Lung (tissue), 12 donors: ENCODE results near the gene MRPL19. TPM values are rescaled to one million over a fixed set of nuclear protein-coding genes. Genes with fewer than 3 reads are reported as not detected.

Experiments
- ATAC-seq: fragments of 200-7000 bp; cut with Tn5 transposase; one replicate; pipeline ENCODE4 v1.9.1; 2020; ENCODE audit warnings: moderate number of reproducible peaks; ENCODE audit not compliant: insufficient read depth, low FRiP score
- DNase-seq, 3 donors: peaks; one replicate each; pipeline ENCODE4 v3.0.0-alpha.2; 2013 to 2017
- H3K27ac ChIP-seq, 2 donors: one replicate each; pipeline ENCODE4 v1.5.1; 2013; ENCODE audit warnings: mild to moderate bottlenecking in 2 of 2, moderate library complexity in 2 of 2, control low read depth in 1 of 2, inconsistent platforms in 1 of 2, low read depth in 1 of 2, low read length in 1 of 2
- H3K27me3 ChIP-seq, 3 donors: one replicate each; pipeline ENCODE4 v1.5.1; 2013; ENCODE audit warnings: low read length in 2 of 3; ENCODE audit not compliant: control insufficient read depth in 3 of 3, insufficient read depth in 3 of 3
- H3K36me3 ChIP-seq, 4 donors: one replicate each; pipeline ENCODE4 v1.5.1; 2013; ENCODE audit warnings: low read length in 4 of 4, mild to moderate bottlenecking in 1 of 4, moderate library complexity in 1 of 4; ENCODE audit not compliant: control insufficient read depth in 4 of 4, insufficient read depth in 4 of 4
- H3K4me1 ChIP-seq, 5 donors: one replicate each; pipeline ENCODE4 v1.5.1; 2013; ENCODE audit warnings: low read length in 5 of 5, mild to moderate bottlenecking in 2 of 5, moderate library complexity in 1 of 5; ENCODE audit not compliant: control insufficient read depth in 5 of 5, insufficient read depth in 5 of 5
- H3K4me3 ChIP-seq: one replicate; pipeline ENCODE4 v1.5.1; 2013; ENCODE audit warnings: mild to moderate bottlenecking, control low read depth, moderate library complexity
- H3K9ac ChIP-seq, 2 donors: one replicate each; pipeline ENCODE4 v1.5.1; 2013; ENCODE audit warnings: low read length in 2 of 2, control low read depth in 1 of 2; ENCODE audit not compliant: insufficient read depth in 1 of 2
- H3K9me3 ChIP-seq, 4 donors: one replicate each; pipeline ENCODE4 v1.5.1; 2013; ENCODE audit warnings: low read length in 3 of 4, mild to moderate bottlenecking in 1 of 4, moderate library complexity in 1 of 4; ENCODE audit not compliant: control insufficient read depth in 4 of 4, insufficient read depth in 3 of 4
- WGBS, 2 donors: extraction: QIAGEN DNeasy Blood & Tissue Kit; methylation state at CpG; one replicate each; pipeline ENCODE4 v1.1.7; 2013; 5-methylcytosine and 5-hydroxymethylcytosine counted together
- polyA plus RNA-seq, 2 donors: library from polyadenylated mRNA; stranded (reverse); fragments of 200-250 nt; gene quantifications; one replicate each; pipeline ENCODE4 v1.2.1, GENCODE V29; 2013
- total RNA-seq, 2 donors: library from RNA; depleted of rRNA in 1 of 2; stranded (reverse); fragments of >200 nt in 1 of 2; gene quantifications; one replicate each; pipeline ENCODE4 v1.2.1, GENCODE V29; 2014 to 2021
- TF ChIP-seq, protein P1 (sequence below): IDR thresholded peaks from 2 replicates; pipeline ENCODE4 v1.5.1; 2012; ENCODE audit warnings: mild to moderate bottlenecking; ENCODE audit errors: control extremely low read depth, extremely low read depth
- donor health status: control.
- donor health status: control.
- donor health status: Bipolar disorder and iron deficiency.
- donor health status: healthy.
- donor health status: DM: yes; HTN: yes; CAD: no.

Gene MRPL19
- total and polyA plus RNA-seq, 4 donors: 14.9 to 65.0 (median 33.3) TPM

DNA sequence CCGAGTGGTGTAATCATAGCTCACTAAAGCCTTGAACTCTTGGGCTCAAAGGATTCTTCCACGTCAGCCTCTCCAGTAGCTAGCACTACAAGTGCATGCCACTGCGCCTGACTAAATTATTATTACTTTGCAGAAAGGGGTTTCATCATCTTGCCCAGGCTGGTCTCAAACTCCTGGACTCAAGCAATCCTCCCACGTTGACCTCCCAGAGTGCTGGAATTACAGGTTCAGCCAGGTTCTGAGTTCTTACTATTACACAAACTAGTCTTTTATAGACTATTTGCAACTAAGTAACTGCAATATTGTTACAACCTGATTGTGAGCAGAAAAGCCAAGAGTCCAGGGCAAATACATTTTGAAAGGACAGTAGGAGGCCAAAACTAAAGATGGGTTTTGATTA lies 35.9 kb upstream of the MRPL19 start:
- no peaks in the 10 kb centered on the region for H3K9me3 ChIP-seq
- DNase-seq (no peak), ATAC-seq (no peak)
- no peak overlapping the region for H3K9ac ChIP-seq
- H3K27me3 ChIP-seq: no peaks in the 10 kb centered on the region
- H3K36me3 ChIP-seq: no peaks in the 10 kb centered on the region
- H3K4me3 ChIP-seq: no peak overlapping the region
- no peak overlapping the region for H3K27ac ChIP-seq
- WGBS, 2 donors: 82 to 93% methylated on average over 4 of the region's 4 CpGs
- peaks cover 0 to 16% (median 0%) of the 10 kb centered on the region in 5 donors for H3K4me1 ChIP-seq
- TF ChIP-seq, protein P1, sequence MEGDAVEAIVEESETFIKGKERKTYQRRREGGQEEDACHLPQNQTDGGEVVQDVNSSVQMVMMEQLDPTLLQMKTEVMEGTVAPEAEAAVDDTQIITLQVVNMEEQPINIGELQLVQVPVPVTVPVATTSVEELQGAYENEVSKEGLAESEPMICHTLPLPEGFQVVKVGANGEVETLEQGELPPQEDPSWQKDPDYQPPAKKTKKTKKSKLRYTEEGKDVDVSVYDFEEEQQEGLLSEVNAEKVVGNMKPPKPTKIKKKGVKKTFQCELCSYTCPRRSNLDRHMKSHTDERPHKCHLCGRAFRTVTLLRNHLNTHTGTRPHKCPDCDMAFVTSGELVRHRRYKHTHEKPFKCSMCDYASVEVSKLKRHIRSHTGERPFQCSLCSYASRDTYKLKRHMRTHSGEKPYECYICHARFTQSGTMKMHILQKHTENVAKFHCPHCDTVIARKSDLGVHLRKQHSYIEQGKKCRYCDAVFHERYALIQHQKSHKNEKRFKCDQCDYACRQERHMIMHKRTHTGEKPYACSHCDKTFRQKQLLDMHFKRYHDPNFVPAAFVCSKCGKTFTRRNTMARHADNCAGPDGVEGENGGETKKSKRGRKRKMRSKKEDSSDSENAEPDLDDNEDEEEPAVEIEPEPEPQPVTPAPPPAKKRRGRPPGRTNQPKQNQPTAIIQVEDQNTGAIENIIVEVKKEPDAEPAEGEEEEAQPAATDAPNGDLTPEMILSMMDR: no peak

DNA sequence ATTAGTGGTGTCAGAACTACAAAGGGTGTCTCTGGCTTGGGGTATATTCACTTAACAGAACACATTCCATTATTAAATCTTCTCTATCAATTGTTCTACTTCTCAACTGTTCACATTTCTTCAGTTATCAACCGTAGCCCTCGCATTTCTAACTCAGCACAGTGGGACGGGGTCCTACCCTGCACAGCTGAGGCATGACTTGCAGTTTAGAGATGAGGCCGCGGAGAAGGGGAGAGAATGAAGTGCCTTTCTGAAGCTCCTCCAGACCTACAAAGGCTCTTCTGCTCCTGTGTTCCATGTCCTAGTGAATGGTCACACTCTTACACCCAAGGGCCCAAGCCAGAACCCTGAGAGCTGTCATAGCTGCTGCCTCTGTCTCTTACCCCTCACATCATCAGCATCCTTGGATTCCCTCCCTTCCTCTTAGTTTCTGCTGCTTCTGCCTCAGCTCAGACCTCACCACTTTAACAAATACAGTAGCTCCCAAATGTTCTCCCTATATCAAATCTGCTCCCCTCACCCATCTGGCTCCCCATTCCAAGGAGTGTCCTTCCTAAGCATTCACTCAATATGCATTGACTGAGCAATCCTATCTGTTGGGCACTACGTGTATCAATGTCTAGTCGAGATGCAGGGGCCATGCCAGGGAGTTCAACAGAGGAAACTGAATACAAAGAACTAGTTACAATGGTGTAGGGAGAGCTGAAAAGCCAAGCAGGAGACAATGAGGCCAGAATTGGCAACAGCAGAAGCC lies 34.3 kb upstream of the MRPL19 start:
- peaks cover 0 to 9% (median 0%) of the 10 kb centered on the region in 5 donors for H3K4me1 ChIP-seq
- WGBS, 2 donors: 81 to 85% methylated on average over 7 of the region's 7 CpGs
- no peaks in the 10 kb centered on the region for H3K9me3 ChIP-seq
- H3K27ac ChIP-seq: no peak overlapping the region
- DNase-seq: no peak
- no peak overlapping the region for H3K4me3 ChIP-seq
- H3K27me3 ChIP-seq: no peaks in the 10 kb centered on the region
- TF ChIP-seq, protein P1: no peak
- no peak overlapping the region for H3K9ac ChIP-seq
- H3K36me3 ChIP-seq: no peaks in the 10 kb centered on the region
- ATAC-seq: no peak

DNA sequence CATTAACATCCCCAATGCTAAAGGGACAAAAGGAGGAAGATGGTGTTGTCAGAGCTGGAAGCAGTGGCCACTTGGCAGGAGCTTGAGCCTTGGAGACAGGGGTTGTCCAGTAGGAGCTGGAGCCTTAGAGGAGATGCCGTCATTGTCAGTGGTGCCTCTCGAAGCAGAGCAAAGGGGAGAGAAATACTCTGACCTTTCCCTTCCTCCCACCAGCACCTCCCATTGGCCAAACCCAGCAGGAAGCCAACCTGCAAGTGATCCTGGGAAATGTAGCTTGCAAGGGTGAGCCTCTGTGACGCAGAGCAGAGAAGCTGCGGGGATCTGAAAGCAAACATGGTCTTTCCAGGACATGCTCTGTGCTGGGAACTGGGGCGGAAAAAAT lies 33.7 kb upstream of the MRPL19 start:
- no peaks in the 10 kb centered on the region for H3K9me3 ChIP-seq
- WGBS, 2 donors: 86 to 89% methylated on average over 5 of the region's 5 CpGs
- H3K4me1 ChIP-seq: peaks cover 0 to 9% (median 0%) of the 10 kb centered on the region in 5 donors
- H3K4me3 ChIP-seq: no peak overlapping the region
- H3K27ac ChIP-seq: no peak overlapping the region
- H3K36me3 ChIP-seq: no peaks in the 10 kb centered on the region
- no peak for DNase-seq
- no peak for ATAC-seq
- H3K27me3 ChIP-seq: no peaks in the 10 kb centered on the region
- H3K9ac ChIP-seq: no peak overlapping the region
- TF ChIP-seq, protein P1: no peak

DNA sequence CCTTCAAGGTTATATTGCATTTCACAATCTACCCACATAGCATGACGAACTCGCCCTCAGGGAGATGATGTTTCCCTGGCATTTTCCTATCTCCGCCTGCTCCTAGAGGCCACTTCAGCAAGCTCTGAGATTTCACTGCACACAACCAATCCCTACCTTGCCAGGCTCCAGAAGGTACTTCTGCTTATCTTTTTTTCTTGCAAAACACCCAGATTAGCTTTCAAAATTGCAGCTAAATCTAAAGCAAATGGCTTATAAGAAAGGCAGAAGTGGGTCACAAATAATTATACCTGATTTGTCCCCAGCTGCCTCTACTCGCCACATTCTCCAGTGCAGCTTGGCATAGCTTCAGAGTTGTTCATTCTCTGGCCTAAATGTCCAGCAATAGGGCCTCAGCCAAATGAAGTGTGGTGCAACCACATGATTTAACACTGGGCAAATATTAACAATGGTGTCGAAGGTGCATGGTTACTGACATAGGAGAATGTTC lies 32.4 kb upstream of the MRPL19 start:
- ATAC-seq: no peak
- Histone ChIP-seq H3K4me1 (peaks cover 0 to 7% (median 0%) of the 10 kb centered on the region in 5 donors), H3K9me3 (no peaks in the 10 kb centered on the region), H3K36me3 (no peaks in the 10 kb centered on the region), H3K27me3 (no peaks in the 10 kb centered on the region), H3K27ac (no peak overlapping the region), H3K9ac (no peak overlapping the region), H3K4me3 (no peak overlapping the region)
- TF ChIP-seq, protein P1: no peak
- peak in 1 of 3 donors; percentile 38 for DNase-seq
- WGBS, 2 donors: 72 to 82% methylated on average over 5 of the region's 5 CpGs
